HepG2 (cell line): ENCODE data around the gene SHQ1. TPM values are rescaled to one million over a fixed set of nuclear protein-coding genes. Genes with fewer than 3 reads are reported as not detected.

Source experiments
- FOXC1 ChIP-seq: sonication (generic); formaldehyde crosslinking; IDR thresholded peaks from 2 replicates; pipeline ENCODE4 v1.8.0; 2022; ENCODE audit warnings: mild to moderate bottlenecking, missing genetic modification reagents, borderline replicate concordance
- GATAD2A ChIP-seq: IDR thresholded peaks from 2 replicates; pipeline ENCODE4 v1.6.1; 2016
- GZF1 ChIP-seq: sonication (generic); formaldehyde crosslinking; IDR thresholded peaks from 2 replicates; pipeline ENCODE4 v1.5.1; 2020; ENCODE audit warnings: mild to moderate bottlenecking, missing genetic modification reagents
- IRF2 ChIP-seq: IDR thresholded peaks from 2 replicates; pipeline ENCODE4 v1.6.1; 2018; ENCODE audit warnings: missing genetic modification reagents, missing compliant biosample characterization
- KDM3A ChIP-seq: IDR thresholded peaks from 2 replicates; pipeline ENCODE4 v1.6.1; 2018; ENCODE audit warnings: low read depth, missing compliant biosample characterization
- NFYC ChIP-seq: IDR thresholded peaks from 2 replicates; pipeline ENCODE4 v1.6.1; 2016; ENCODE audit warnings: missing genetic modification reagents, missing compliant biosample characterization
- NR2C2 ChIP-seq: sonication (generic); formaldehyde crosslinking; IDR thresholded peaks from 2 replicates; pipeline ENCODE4 v1.4.0; 2020; ENCODE audit warnings: missing genetic modification reagents, mild to moderate bottlenecking, moderate library complexity, borderline replicate concordance
- PAF1 ChIP-seq: IDR thresholded peaks from 2 replicates; pipeline ENCODE4 v1.6.1; 2016; ENCODE audit warnings: missing genetic modification reagents, missing compliant biosample characterization
- RXRA ChIP-seq: sonication (generic); formaldehyde crosslinking; IDR thresholded peaks from 2 replicates; pipeline ENCODE4 v1.5.1; 2020; ENCODE audit warnings: missing genetic modification reagents
- STAG1 ChIP-seq: sonication (generic); formaldehyde crosslinking; IDR thresholded peaks from 2 replicates; pipeline ENCODE4 v1.4.0; 2020; ENCODE audit warnings: missing genetic modification reagents
- SYNCRIP ChIP-seq: fragments of 200-400 bp; formaldehyde crosslinking; IDR thresholded peaks from 2 replicates; pipeline ENCODE4 v1.6.1; 2018; ENCODE audit warnings: mild to moderate bottlenecking, low read depth, low read length; ENCODE audit not compliant: insufficient read depth
- ZNF160 ChIP-seq: sonication (generic); formaldehyde crosslinking; IDR thresholded peaks from 2 replicates; pipeline ENCODE4 v1.8.0; 2022; ENCODE audit warnings: mild to moderate bottlenecking, inconsistent platforms, missing genetic modification reagents
- ZNF20 ChIP-seq: sonication (generic); formaldehyde crosslinking; IDR thresholded peaks from 2 replicates; pipeline ENCODE4 v1.4.0; 2020; ENCODE audit warnings: mild to moderate bottlenecking, moderate library complexity, missing genetic modification reagents
- ZNF30 ChIP-seq: sonication (generic); formaldehyde crosslinking; IDR thresholded peaks from 2 replicates; pipeline ENCODE4 v1.5.0; 2020; ENCODE audit warnings: mild to moderate bottlenecking, missing genetic modification reagents
- ZNF33A ChIP-seq: sonication (generic); formaldehyde crosslinking; IDR thresholded peaks from 2 replicates; pipeline ENCODE4 v1.5.1; 2020; ENCODE audit warnings: missing genetic modification reagents, mild to moderate bottlenecking, moderate library complexity, borderline replicate concordance
- ZNF629 ChIP-seq: sonication (generic); formaldehyde crosslinking; conservative IDR thresholded peaks from 2 replicates; pipeline ENCODE4 v1.5.0; 2020; ENCODE audit warnings: missing genetic modification reagents
- ZNF713 ChIP-seq: sonication (generic); formaldehyde crosslinking; IDR thresholded peaks from 2 replicates; pipeline ENCODE4 v1.4.0; 2020; ENCODE audit warnings: mild to moderate bottlenecking, missing genetic modification reagents
- ZNF772 ChIP-seq: sonication (generic); formaldehyde crosslinking; IDR thresholded peaks from 2 replicates; pipeline ENCODE4 v1.5.0; 2020; ENCODE audit warnings: mild to moderate bottlenecking, missing genetic modification reagents
- ZNF816 ChIP-seq: sonication (generic); formaldehyde crosslinking; IDR thresholded peaks from 2 replicates; pipeline ENCODE4 v1.8.0; 2022; ENCODE audit warnings: missing genetic modification reagents, mild to moderate bottlenecking, borderline replicate concordance
- polyA plus RNA-seq, 8 experiments: library from polyadenylated mRNA; depleted of rRNA in 3 of 8; stranded (reverse) in 7 of 8; unstranded in 1 of 8; fragments of >200 nt; fragmentation: Illumina TruSeq in 4 of 8; extraction: Trizol in 4 of 8; gene quantifications; 2 replicates each; pipeline versions ENCODE4 v1.2.1 to v1.2.3, GENCODE V29; 2011 to 2016; ENCODE audit warnings: low read depth in 4 of 8, missing spikeins in 1 of 8, mixed read lengths in 1 of 8; ENCODE audit not compliant: insufficient read depth in 1 of 8
- total RNA-seq, 5 experiments: library from RNA; depleted of rRNA; stranded (reverse); fragments of >200 nt; fragmentation: Illumina TruSeq; extraction: Trizol; gene quantifications; 2 replicates each; pipeline ENCODE4 v1.2.3, GENCODE V29; 2016; ENCODE audit warnings: low read depth in 1 of 5
- TF ChIP-seq, protein P1 (sequence below): sonication (generic); formaldehyde crosslinking; IDR thresholded peaks from 2 replicates; pipeline ENCODE4 v1.5.0; 2020; ENCODE audit warnings: missing genetic modification reagents
- TF ChIP-seq, protein P2 (sequence below): sonication (generic); formaldehyde crosslinking; IDR thresholded peaks from 2 replicates; pipeline ENCODE4 v1.5.0; 2020; ENCODE audit warnings: missing genetic modification reagents, mild to moderate bottlenecking, borderline replicate concordance
- TF ChIP-seq, protein P3 (sequence below): sonication (generic); formaldehyde crosslinking; IDR thresholded peaks from 2 replicates; pipeline ENCODE4 v1.4.0; 2020; ENCODE audit warnings: missing genetic modification reagents
- TF ChIP-seq, protein P4 (sequence below): sonication (generic); formaldehyde crosslinking; IDR thresholded peaks from 2 replicates; pipeline ENCODE4 v1.5.1; 2020; ENCODE audit warnings: missing genetic modification reagents, mild to moderate bottlenecking, borderline replicate concordance

Gene SHQ1
- total and polyA plus RNA-seq, 2 of the 13 experiments (the other 11 are each of a cell fraction or from before 2014, with no cell fraction given) = 5.5 to 20.3 TPM

DNA sequence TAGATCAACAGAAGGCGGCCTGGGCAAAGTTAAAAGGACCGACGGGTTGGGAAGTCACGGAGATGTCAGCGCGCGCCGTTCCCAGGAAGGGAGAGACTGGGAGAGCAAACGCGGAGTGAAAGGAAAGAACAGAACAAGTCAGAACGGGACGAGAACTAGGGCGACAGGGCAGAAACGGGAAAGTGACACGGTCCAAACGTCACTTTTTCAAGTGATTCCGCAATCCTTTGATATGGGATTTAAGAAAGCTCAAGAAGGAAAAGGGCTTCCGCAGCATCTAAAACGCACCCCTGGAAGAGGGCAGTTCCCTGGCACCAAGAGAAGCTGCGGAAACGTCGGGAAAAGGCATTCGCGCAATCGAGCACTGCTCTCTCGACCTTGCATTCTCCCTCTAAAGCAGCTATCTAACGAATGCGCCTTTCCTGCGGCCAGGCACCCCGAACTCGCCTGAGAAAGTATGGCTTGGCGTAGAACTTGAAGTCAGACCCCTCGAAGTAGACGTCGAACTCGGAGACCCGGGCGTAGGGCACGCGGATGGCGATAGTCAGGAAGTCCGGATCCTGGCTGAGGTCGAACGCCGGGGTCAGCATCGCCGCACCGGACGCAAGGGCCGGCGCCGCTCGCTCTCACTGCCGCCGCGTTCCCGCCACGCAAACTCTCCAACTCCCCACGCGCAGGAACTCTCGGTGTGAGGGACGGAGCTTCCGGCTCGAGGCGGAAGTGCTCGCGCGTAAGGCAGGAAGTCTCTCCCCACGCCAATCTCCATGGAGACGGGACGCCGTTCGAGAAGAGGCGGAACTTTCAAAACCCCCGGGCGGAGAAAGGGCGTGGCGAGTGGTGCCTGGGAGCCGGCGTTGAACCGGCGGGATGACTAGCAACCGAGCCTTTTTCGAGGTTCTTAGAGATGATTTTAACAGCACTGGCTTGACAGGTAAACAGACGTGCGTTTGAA is at the start of gene SHQ1 (continued):
- TF ChIP-seq, protein P1, sequence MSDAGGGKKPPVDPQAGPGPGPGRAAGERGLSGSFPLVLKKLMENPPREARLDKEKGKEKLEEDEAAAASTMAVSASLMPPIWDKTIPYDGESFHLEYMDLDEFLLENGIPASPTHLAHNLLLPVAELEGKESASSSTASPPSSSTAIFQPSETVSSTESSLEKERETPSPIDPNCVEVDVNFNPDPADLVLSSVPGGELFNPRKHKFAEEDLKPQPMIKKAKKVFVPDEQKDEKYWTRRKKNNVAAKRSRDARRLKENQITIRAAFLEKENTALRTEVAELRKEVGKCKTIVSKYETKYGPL (CRISPR knock-in tag) = no peak; the same call in 1 of the 2 replicates
- TF ChIP-seq ZNF629 (CRISPR knock-in tag) (no peak), FOXC1 (CRISPR knock-in tag) (peak; percentile 85; the same call in 1 of the 2 replicates), PAF1 (no peak), RXRA (CRISPR knock-in tag) (peak; percentile 73), GATAD2A (CRISPR knock-in tag) (peak; percentile 59), ZNF160 (no peak), ZNF30 (CRISPR knock-in tag) (0 out of 2 replicates have a peak, but pooled peaks have one; percentile 78), KDM3A (CRISPR knock-in tag) (peak; percentile 83; the same call in 1 of the 2 replicates), STAG1 (CRISPR knock-in tag) (no peak), ZNF20 (no peak), ZNF33A (no peak), GZF1 (CRISPR knock-in tag) (peak; percentile 91), NR2C2 (CRISPR knock-in tag) (peak; percentile 75), ZNF713 (CRISPR knock-in tag) (0 out of 2 replicates have a peak, but pooled peaks have one; percentile 58), NFYC (CRISPR knock-in tag) (no peak), IRF2 (CRISPR knock-in tag) (no peak), SYNCRIP (no peak), ZNF816 (no peak), ZNF772 (CRISPR knock-in tag) (peak; percentile 73; the same call in 1 of the 2 replicates)
- TF ChIP-seq, protein P2, sequence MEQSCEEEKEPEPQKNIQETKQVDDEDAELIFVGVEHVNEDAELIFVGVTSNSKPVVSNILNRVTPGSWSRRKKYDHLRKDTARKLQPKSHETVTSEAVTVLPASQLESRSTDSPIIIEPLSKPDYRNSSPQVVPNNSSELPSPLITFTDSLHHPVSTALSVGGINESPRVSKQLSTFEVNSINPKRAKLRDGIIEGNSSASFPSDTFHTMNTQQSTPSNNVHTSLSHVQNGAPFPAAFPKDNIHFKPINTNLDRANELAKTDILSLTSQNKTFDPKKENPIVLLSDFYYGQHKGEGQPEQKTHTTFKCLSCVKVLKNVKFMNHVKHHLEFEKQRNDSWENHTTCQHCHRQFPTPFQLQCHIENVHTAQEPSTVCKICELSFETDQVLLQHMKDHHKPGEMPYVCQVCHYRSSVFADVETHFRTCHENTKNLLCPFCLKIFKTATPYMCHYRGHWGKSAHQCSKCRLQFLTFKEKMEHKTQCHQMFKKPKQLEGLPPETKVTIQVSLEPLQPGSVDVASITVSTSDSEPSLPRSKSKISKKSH (CRISPR knock-in tag) = 0 out of 2 replicates have a peak, but pooled peaks have one; percentile 60
- TF ChIP-seq, protein P3, sequence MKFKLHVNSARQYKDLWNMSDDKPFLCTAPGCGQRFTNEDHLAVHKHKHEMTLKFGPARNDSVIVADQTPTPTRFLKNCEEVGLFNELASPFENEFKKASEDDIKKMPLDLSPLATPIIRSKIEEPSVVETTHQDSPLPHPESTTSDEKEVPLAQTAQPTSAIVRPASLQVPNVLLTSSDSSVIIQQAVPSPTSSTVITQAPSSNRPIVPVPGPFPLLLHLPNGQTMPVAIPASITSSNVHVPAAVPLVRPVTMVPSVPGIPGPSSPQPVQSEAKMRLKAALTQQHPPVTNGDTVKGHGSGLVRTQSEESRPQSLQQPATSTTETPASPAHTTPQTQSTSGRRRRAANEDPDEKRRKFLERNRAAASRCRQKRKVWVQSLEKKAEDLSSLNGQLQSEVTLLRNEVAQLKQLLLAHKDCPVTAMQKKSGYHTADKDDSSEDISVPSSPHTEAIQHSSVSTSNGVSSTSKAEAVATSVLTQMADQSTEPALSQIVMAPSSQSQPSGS = peak; percentile 76
- TF ChIP-seq, protein P4, sequence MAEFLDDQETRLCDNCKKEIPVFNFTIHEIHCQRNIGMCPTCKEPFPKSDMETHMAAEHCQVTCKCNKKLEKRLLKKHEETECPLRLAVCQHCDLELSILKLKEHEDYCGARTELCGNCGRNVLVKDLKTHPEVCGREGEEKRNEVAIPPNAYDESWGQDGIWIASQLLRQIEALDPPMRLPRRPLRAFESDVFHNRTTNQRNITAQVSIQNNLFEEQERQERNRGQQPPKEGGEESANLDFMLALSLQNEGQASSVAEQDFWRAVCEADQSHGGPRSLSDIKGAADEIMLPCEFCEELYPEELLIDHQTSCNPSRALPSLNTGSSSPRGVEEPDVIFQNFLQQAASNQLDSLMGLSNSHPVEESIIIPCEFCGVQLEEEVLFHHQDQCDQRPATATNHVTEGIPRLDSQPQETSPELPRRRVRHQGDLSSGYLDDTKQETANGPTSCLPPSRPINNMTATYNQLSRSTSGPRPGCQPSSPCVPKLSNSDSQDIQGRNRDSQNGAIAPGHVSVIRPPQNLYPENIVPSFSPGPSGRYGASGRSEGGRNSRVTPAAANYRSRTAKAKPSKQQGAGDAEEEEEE = no peak; the same call in 1 of the 2 replicates
